Measurements from ENCODE around the gene AGBL4. TPM values are rescaled to one million over a fixed set of nuclear protein-coding genes. Genes with fewer than 3 reads are reported as not detected.

Gene AGBL4
- total RNA-seq, 1 donor from 2014 or later = not detected

GRCh38 chr1:49340576-49340975, 683.2 kb downstream of the AGBL4 start:
- H3K36me3 ChIP-seq = no peaks in the 10 kb centered on the region
- no peaks in the 10 kb centered on the region for H3K4me1 ChIP-seq
- TF ChIP-seq, protein P1, sequence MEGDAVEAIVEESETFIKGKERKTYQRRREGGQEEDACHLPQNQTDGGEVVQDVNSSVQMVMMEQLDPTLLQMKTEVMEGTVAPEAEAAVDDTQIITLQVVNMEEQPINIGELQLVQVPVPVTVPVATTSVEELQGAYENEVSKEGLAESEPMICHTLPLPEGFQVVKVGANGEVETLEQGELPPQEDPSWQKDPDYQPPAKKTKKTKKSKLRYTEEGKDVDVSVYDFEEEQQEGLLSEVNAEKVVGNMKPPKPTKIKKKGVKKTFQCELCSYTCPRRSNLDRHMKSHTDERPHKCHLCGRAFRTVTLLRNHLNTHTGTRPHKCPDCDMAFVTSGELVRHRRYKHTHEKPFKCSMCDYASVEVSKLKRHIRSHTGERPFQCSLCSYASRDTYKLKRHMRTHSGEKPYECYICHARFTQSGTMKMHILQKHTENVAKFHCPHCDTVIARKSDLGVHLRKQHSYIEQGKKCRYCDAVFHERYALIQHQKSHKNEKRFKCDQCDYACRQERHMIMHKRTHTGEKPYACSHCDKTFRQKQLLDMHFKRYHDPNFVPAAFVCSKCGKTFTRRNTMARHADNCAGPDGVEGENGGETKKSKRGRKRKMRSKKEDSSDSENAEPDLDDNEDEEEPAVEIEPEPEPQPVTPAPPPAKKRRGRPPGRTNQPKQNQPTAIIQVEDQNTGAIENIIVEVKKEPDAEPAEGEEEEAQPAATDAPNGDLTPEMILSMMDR (IDR thresholded peaks at IDR 0.05) = no peak
- no peaks in the 10 kb centered on the region for H3K27me3 ChIP-seq
- H3K9me3 ChIP-seq = no peaks in the 10 kb centered on the region
- intact Hi-C loops (cut with DNase I) = no loop called here
- no peak overlapping the region for H3K4me3 ChIP-seq
- no peak for DNase-seq (ENCODE audit: low spot score in 2 of 2)
- no peak overlapping the region for H3K27ac ChIP-seq

DNA sequence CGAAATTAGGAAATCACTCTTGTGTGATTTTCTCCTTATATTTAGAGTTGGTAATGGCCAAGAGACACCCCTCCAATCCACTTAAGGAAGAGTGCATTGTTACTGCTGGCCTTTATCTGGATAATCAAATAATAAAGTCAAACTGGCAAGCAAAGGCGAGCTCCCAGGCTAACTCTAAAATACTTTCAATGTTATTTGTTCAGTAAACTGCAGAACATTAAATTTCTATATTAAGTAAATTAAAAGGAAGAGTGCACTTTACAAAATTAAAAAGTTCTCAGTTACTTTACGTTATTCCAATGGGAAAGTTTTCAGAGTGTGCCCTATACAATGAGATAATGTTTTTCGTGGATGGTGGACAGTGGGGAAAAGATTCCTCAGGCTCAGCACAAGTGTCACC, 684.7 kb downstream of the AGBL4 start:
- no peak overlapping the region for H3K4me3 ChIP-seq
- H3K9me3 ChIP-seq = no peaks in the 10 kb centered on the region
- no peaks in the 10 kb centered on the region for H3K27me3 ChIP-seq
- no peaks in the 10 kb centered on the region for H3K36me3 ChIP-seq
- no peak overlapping the region for H3K27ac ChIP-seq
- TF ChIP-seq, protein P1 (IDR thresholded peaks at IDR 0.05) = no peak
- no peaks in the 10 kb centered on the region for H3K4me1 ChIP-seq
- DNase-seq (ENCODE audit: low spot score in 2 of 2) = no peak
- intact Hi-C loops (cut with DNase I) = no loop called here

- intact Hi-C loops (cut with DNase I) = no loop called here
Measured at GRCh38 chr1:49337251-49337650, 686.5 kb downstream of the AGBL4 start.

GRCh38 chr1:49333906-49334305, 689.8 kb downstream of the AGBL4 start:
- H3K9me3 ChIP-seq = no peaks in the 10 kb centered on the region
- intact Hi-C loops (cut with DNase I) = no loop called here
- H3K4me1 ChIP-seq = no peaks in the 10 kb centered on the region
- no peak overlapping the region for H3K27ac ChIP-seq
- H3K27me3 ChIP-seq = no peaks in the 10 kb centered on the region
- DNase-seq (ENCODE audit: low spot score in 2 of 2) = no peak
- TF ChIP-seq, protein P1 (IDR thresholded peaks at IDR 0.05) = no peak
- H3K4me3 ChIP-seq = no peak overlapping the region
- no peaks in the 10 kb centered on the region for H3K36me3 ChIP-seq

More at GRCh38 chr1:49337251-49337650, 686.5 kb downstream of the AGBL4 start:
- Histone ChIP-seq H3K9me3 (no peaks in the 10 kb centered on the region), H3K27me3 (no peaks in the 10 kb centered on the region), H3K4me3 (no peak overlapping the region), H3K27ac (no peak overlapping the region), H3K4me1 (no peaks in the 10 kb centered on the region), H3K36me3 (no peaks in the 10 kb centered on the region)
- no peak for DNase-seq (ENCODE audit: low spot score in 2 of 2)
- TF ChIP-seq, protein P1 (IDR thresholded peaks at IDR 0.05) = no peak

DNA sequence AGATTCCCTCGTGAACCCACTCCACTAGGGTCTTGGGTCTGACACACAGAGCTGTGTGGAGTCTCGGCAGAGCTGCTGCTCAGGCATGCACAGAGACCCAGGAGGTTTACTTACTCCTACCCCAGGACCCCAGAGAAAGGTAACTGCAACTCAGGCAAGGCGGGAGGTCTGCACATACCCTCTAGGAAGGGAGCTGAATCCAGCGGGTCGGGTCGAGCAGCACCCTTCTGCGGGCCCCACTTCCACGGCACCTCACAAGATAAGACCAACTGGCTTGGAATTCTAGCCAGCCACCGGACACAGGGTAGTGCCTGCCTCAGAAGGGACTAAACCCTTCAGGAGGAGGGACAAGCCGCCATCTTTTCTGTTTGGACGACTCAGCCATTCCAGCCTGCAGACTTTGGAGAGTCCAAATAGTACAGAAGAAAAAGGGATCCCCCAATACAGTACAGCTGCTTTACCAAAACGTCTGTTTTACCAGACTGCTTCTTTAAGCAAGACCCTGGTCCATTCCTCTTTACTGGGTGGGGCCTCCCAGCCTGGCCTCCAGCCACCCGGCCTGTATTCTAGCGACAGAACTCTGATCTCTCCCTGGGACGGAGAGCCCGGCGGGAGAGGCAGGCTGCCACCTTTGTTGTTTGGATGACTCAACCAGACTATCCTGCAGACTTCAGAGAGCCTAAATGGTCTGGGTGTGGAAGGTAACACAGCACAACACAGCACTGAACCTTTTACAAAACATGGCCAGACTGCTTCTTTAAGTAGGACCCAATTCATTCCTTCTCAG, 692.5 kb downstream of the AGBL4 start:
- H3K4me3 ChIP-seq = no peak overlapping the region
- intact Hi-C loops (cut with DNase I) = no loop called here
- no peak overlapping the region for H3K27ac ChIP-seq
- TF ChIP-seq, protein P1 (IDR thresholded peaks at IDR 0.05) = no peak
- DNase-seq (ENCODE audit: low spot score in 2 of 2) = no peak
- H3K9me3 ChIP-seq = no peaks in the 10 kb centered on the region
- H3K27me3 ChIP-seq = no peaks in the 10 kb centered on the region
- H3K4me1 ChIP-seq = no peaks in the 10 kb centered on the region
- H3K36me3 ChIP-seq = no peaks in the 10 kb centered on the region
